ENCODE results near the gene CALU.

Gene CALU

DNA sequence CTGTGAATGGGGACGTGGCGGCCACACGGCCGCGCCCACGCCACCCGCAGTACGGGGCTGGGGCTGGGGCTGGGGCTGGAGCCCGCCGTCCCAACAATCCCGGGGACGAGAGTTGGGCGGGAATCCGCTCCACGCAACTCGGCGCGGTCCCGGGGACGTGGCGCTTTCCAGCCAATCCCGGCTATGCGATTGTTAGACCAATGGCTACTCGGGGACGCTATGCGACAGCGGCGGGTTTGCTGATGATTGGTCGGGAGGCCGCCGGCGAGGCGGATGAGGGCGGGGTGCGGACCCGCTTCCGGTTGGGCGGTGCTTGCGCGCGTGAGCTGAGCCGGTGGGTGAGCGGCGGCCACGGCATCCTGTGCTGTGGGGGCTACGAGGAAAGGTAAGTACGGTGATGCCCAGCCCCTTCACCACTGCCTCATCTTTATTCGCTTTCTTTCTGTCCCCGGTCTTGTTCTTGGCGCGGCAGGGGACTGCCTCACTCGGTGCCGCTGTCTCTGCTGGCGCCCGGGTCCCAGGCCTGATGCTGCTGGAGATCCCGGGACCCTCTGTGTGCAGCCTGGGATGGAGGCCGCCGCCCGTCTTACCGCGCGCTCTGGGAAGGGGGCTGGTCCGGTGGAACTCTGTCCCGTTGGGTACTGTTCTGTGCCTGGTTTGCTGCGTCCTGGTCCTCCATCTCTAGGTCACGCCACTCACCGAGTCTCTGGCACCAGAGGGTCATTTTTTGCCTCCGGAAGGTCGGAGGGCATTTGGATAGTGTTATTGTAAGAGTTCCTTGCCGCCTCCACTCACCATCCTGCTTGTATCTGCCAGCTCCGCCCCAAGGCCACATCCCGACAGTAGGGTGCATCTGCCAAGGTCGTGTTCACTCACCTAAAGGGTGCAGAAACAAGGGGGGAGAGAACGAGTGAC lies at the start of gene CALU:
CALU (plus strand) TSS at position 312 of the 915 bp plus-strand sequence. CDS start 9,225 bp downstream, outside the sequence.
- DNase-seq: peak; percentile 94

DNA sequence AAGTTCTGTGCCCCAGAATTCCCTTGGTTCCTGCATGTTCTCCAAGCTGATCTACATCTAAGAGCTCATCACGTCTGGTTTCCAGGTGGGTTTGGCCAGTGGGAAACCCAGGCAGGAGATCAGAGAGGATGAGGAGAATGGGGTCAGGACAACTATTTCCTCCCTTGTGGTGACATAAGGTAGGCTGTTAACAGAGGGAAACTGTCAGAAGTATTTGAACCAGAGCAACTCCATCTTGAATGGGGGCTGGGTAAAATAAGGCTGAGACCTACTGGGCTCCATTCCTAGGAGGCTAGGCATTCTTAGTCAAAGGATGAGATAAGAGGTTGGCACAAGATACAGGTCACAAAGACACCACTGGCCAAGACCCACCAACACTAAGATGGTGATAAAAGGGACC lies 47.9 kb upstream of the CALU start:
- no peak for DNase-seq

DNA sequence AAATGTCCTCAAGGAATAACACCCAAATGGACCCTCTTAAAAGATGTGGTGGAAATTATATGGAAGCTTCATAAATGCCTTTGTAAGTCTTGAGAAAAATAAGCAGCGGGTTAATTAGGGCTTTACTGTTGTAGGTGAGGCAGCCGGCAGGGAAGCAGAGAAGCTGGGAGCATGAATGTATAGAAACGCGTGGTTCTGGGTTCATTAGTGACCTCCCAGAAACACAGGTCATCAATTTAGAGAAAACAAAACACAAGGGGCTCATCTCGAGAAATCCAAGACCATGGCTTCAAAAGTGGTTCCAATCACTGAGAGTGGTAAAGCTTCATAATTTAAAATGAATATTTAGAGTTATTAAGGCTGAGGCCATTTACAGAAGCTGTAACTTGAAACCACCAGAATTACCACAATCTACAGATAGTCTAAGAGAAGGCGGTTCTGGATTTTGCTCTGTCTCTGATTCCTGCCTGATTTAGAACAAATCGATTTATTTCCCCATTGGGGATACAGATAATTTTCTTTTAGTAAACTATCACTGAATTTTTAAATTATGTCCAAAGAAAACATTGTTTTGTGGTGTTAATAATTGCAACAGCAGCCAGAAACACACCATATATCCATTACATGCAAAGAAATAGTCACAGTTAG lies 46.4 kb upstream of the CALU start:
- DNase-seq: no peak

DNA sequence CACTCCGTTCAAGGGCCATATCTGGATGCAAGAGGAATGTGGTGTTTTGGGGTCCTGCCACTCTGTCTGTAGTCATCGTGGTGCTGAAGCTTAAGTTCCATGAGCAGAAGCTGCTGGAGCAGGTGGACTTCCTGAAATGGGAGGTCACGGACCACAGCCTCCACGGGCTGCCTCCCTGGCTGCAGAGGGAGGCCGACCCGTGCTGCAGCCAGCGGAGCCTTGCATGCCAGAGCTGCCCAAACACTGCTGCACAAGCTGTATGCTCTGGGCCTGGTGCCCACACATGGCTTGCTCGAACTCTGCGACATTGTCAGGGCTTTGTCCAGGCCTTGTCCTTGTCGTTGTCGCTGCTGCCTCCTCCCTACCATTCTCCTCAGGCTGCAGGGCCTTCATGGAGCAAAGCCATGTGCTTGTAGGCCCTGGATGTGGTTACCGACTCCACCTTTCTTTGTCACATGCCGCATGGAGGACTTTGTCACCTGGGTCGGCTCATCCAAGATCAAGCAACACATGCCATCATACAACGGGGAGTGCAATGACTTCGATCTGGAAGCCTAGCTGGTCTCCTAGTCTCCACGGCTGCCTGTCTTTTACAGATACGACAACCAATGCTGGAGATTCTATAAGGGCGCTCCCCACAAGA lies 45.7 kb upstream of the CALU start:
- no peak for DNase-seq

DNA sequence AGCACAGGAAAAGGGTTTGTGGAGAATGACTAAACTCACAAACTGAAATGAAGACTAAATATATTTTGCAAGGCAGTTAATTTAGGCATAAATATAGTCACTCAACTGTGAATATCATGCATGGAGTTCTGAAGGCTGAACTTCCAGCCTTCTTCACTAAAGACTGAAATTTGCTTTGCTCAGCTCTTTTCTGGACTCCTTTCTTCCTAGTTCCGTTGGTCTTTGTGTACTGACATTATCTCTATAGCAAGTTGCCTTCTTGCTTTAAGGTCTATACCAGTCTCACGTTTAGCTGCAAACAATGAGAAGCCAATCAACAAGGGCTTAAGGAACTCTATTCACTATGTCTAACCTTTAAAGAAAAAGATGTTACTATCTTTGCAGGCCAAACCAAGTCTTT lies 44.4 kb upstream of the CALU start:
- no peak for DNase-seq

DNA sequence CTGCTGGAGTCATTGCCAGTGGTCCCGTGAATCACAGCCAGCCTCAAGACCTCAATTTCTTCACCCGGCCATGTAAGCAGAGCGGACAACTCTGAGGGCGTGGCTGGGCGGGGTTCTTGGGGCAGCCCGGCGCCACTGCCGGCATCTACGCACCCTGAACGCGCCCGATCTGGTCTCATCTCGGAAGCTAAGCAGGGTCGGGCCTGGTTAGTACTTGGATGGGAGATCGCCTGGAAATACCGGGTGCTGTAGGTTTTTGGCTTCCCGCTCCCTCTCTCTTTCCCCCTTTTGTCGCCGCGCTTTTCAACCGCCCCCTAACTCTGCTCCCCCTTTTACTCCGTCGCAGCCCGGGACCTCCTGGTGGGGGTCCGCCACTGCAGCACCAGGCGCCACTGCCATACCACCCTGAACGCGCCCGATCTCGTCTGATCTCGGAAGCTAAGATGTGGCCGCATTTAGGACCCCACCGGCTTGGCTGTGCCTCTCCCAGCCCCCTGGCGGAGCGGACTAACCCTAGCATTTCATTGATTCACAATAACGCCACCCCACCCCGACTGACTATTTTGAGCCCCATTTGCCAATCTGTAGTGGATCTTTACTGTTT lies 41.8 kb upstream of the CALU start:
- peak; percentile 45 for DNase-seq

DNA sequence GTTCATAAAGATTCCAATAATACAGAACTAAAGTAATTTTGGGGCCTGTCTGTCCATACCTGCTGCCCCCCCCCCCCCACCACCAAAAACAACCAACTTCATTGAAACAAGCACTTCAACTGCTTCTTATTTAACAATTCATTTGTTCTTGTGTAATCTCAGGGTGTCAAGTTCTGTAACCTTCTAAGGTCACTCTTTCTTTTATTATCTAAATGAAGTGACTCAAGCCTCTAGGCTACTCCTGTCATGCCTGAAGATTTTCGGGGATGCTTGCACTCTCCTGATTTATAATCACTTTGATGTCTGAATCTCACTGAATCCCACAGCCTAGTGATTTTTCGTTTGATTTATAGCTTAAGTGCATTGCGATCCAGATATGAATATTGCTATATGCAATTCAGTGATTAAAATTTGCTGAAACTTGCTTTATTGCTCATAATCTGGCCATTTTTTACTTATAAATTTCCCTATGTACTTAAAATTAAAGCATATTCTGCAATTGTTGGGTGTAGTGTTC lies 39.9 kb upstream of the CALU start:
- no peak for DNase-seq

DNA sequence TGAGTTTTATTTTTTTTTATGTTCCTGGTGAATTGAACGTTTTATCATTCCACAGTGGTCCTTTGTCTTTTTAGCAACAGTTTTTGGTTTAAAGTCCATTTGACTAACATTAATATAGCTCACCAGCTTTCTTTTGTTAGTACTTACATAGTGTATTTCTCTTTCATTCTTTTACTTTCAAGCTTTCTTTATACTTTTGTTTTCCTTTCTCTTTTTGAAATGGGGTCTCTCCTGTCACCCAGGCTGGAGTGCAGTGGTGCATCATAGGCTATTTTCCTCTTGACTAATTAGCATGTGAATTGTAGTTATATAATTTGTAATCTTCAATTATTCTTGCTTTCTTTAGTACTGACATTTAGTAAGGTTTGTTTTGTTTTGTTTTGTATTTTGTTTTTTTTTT lies 39.3 kb upstream of the CALU start:
- no peak for DNase-seq

DNA sequence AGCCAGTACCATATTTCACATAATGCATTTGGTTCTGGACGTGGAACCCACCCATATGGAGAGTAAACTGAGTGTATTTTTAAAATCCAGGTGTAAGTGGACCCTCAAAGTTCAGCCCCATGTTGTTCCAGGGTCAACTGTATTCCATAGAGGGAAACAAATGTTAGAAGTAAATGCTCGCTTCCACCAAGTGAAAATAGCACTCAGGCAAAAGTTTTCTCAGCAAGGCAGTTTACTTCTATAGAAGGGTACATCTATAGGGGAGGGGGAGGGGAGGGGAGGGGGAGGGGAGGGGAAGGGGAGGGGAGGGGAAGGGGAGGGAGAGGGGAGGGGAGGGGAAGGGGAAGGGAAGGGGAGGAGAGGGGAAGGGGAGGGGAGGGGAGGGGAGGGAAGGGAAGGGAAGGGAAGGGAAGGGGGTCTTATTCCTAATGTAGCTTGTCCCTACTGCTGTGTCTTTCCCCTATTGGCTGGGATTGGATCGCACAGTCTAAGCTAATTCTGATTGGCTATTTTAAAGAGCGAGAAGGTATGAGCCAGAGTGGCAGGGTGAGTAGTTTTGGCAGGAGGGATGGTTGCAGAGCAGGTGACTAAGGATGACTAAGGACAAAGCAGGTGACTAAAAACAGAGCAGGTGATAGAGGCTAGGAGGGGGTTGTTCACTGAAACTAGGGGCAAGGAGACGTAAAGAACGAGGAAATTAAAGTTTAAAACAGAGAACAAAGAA lies 37.9 kb upstream of the CALU start:
- no peak for DNase-seq

DNA sequence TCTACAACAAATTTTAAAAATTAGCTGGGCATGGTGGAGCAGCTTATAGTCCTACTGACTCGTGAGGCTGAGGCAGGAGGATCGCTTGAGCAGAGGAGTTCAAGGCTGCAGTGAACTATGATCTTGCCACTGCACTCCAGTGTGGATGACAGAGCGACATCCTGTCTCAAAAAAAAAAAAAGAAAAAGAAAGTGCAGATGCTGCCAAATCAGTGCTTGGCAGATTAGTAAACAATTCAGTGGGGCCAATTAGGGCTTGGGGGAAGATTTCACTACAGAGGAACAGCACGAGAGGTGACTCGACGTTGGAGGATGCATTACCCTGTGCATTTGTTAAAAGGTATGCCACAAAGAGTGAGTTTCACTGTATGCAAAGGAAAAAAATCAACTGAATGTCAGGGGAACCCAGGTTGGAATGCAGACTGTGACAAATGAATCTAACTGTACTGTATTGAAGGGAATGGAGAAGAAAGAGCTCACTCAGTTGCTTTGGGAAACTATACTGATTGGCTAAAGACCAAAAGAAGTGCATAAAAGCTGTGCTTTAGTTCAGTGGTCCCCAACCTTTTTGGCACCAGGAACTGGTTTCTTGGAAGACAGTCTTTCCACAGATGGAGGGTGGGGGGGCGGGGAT lies 35.4 kb upstream of the CALU start:
- DNase-seq: no peak

DNA sequence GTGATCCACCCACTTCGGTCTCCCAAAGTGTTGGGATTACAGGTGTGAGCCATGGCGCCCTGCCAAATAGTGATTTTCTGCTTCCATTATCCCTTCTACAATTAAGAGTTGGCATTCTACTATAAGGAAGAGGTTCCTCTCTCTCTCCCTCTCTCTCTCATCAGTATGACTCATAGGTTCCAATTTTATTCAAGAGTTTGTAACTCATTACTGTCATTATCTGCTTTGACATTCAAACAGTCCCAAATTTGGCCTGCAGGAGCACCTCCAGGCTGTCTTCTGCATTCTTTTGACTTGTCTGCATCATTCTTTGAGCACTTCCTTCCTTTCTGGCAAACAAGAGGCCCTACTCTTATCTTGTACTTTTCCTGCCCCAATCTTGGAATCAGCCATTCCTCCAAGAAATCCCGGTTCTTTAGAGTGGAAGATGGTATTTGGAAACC lies 33.2 kb upstream of the CALU start:
- no peak for DNase-seq

DNA sequence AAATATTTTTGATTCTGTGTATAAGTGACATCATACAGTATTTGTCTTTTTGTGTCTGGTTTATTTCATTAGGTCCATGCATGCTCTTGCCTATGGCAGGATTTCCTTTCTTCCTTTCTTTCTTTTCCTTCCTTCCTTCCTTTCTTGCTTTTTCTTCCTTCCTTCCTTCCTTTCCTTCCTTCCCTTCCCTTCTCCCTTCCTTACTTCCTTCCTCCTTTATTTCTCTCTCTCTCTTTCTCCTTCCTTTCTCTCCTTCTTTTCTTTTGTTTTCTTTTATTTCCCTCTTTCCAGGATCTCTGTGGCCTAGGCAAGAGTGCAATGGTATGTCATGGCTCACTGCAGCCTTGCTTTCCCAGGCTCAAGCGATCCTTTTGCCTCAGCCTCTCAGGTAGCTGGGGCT lies 31.4 kb upstream of the CALU start:
- no peak for DNase-seq

DNA sequence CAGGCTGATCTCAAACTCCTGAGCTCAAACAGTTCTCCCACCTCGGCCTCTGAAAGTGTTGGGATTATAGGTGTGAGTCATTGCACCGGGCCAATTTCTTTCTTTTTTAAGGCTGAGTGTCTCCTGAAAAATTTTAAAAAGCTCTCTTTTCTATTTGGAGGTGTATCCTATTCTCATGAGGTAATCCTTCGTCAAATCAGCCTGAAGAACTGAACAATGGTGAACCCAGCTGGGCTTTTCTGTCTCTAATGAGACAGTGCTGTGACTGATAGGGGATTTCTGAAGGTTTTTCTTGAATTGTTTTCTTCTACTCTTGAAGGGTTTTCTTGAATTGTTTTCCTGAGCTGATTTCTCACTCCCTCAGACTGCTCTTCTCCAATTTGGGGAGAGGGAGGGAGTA lies 30.9 kb upstream of the CALU start:
- no peak for DNase-seq

DNA sequence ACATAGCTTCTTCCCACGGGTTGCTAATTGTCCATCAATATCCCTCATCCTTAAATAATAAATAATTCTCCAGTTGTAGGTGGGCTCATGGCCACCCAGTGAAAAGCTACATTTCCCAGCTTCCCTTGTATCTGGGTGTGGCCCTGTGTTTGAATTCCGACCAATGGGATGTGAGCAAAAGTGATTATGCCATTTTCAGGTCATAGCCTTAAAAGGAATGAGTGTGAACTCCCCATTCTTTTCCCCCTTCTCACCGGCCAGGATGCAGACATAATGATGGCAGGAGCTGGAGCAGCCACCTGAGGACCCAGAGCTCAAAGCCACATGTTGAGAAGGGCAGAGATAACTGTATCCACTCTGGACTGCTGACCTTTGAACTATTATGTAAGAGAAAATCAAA lies 30.3 kb upstream of the CALU start:
- no peak for DNase-seq

DNA sequence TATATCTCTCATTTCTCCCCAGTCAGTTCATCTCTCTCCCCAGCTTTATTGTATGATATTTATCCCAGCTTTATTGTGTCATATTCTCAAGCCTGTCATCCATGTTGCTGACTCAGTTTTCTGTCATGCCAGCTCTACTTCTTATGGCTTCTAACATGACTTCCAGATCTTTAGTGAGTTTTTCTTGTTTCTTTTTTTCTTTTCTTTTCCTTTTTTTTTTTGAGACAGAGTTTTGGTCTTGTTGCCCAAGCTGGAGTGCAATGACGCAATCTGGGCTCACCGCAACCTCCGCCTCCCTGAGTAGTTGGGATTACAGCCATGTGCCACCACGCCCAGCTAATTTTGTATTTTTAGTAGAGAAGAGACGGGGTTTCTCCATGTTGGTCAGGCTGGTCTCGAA lies 28.7 kb upstream of the CALU start:
- DNase-seq: no peak

DNA sequence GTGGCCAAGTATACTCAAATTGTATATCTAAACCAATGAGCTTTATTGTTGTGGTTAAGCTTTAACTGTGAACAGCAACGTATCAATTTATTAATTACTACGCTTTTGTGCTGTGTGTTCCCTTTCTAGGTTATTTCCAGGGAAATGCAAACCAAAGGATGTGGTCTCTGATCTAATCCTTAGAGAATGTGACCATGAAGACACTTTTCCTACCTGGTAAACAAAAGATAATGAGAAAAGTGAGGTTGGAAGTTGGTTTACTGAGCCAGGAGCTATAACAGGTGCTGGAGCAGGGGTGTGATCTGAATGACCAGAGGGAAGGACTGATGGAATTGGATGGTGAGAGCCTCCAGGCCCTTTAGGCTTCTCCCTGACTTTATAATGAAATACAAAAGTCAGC lies 25.4 kb upstream of the CALU start:
- DNase-seq: no peak

DNA sequence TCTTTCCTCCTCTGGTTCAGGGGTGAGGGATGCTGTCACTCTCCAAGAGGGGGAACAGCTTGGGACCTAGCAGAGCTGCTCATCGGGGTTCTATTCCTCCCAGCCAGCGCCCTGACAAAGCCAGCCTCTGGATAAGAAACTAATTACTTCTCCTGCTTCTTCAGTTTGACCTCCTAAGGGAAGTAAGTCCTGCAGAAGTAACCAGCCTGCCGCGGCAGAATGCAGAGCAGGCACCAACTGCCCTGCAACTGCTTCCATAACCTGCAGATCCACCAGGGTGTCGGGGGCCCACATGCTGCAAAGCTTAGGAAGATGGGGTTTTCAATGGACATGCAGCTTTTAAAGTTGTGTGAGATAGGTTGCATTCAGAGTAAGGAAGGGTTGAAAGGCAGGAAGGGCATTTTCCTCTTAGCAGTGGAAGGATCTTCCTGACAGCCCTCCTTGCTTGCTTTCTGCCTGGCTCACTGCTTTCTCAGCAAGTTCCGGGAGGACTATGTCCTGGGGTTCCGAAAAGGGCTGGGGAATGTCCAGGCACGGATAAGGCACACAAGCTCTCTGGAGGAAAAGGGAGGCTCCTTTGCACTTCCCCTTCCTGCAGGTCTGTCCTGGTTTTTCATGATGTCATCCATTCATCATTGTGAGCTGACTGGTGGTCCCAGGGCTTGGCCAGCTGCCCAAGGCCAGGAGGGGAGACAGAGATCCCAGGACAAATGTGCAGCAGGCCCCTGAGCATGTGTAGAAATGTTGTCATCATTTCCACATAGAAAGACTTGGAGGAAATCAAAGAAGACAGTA lies 24.3 kb upstream of the CALU start:
- no peak for DNase-seq

DNA sequence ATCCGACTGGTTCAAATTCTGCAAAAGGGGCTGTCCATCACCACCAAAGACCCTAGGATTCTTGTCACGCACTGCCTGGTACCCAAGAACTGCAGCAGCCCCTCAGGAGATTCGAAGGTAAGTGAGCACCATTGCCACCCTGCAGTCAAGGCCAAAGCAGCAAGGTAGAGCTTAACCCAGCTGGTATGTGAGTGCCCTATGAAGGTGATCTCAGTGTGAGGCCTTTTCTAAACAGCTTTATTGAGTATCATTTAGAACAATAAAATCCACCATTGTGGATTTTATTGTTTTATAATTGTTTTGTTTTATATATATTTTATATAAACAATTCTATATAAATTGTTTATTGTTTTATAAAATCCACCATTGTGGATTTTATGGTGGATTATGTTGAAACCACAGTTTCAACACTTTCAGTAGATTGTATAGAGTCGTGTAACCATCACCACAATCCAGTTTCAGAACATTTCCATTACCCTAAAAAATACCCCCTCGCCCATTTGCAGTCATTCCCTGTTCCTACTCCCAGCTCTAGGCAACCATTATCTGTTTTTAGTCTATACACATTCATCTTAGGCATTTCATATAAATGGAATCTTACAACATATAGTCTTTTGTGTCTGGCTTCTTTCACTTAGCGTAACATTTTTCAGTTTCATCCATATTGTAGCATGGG lies 20.1 kb upstream of the CALU start:
- DNase-seq: no peak

DNA sequence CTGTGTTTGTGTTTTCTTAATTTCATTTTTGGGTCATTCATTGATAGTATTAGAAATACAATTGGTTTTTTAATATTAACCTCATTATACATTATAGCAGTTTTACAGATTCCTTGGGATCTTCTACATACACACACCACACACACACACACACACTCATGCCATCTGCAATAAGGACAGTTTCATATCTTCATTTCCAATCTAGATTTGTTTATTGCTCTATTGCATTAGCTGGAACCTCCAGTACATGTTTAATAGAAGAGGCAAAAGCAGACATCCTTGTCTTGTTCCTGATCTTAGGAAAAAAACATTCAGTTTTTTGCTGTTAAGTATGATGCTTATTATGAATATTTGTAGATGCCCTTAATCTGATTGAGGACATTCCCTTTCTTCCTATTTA lies 17.8 kb upstream of the CALU start:
- DNase-seq: no peak

DNA sequence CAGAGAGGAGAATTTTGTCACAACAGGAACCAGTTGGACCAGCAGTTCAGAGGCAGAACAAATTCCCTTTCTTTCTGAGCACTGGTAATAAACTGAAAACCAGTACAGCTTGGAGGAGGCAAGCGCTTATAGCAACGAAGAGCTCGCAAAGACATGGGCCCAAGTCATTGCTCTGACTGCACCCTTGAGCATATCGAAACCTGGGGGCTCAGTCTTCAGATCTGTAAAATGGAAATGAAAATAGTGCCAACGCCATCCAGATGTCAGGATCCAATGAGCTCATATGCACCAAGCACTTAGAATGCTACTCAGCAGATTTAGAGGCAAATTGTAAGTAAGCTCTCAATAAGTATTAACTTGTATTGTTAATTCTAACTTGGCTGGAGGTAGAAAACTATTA lies 14.4 kb upstream of the CALU start:
- no peak for DNase-seq

DNA sequence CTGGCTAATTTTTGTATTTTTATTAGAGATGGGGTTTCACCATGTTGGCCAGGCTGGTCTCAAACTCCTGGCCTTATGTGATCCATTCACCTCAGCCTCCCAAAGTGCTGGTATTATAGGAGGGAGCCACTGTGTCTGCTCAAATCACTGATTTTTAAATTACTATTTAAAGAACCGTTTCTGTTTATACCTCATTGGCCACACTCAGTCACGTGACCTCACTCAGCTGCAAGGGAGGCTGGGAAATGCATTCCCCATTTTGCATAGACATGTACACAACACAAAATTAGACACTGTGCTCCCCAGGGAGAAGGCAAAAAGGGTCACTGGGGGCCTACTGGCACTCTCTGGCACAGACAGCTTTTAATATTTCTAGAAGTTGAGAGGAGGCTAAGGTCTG lies 13.6 kb upstream of the CALU start:
- DNase-seq: no peak

Data from NCI-H526 treated with DMSO at 0.1 percent for 48 hours (cell line).